ENCODE results near the gene PAN3.

The PAN3 gene

DNA sequence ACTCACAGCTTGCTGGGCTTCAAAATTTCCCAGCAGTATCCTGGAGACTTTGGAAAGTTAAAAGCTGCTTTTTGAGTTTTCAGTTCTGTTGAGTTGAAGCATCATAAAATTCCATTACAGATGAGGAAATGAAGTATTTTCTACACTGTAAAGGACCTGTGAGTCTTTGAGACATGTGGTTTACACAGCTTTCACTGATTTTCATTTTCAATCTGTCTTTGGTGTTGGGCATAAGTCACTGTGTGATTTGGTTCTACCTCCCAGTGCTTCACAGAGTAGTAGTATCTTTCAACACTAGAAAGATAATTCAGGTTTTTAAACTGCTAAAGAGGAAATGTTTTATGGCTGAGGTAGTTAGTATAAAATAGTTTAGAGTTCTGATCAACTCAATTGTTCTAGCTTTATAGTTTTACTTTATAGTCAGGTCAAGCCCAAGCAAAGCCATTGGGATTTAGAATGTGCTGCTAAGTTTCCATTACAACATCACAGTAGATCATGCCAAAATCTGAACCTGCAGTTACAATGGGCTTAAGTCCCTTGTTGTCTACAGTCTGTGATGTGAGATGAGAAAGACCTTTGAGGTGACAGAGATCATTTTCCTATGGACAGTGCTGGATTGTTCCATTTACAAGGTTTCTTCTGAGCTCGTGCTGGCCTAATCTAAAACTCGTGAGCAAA lies 195.0 kb downstream of the PAN3 start:
- Histone ChIP-seq H3K27ac (ENCODE audit: low read depth, low read length, severe bottlenecking) (no peak overlapping the region), H3K4me3 (ENCODE audit: extremely low read depth, insufficient read depth, low read length, poor library complexity, severe bottlenecking) (no peak overlapping the region), H3K9me3 (ENCODE audit: control insufficient read depth, low read length) (no peaks in the 10 kb centered on the region), H3K36me3 (ENCODE audit: control insufficient read depth, insufficient read depth, low read length) (peaks cover 60% of the 10 kb centered on the region), H3K4me1 (ENCODE audit: control insufficient read depth, insufficient read depth, low read length, poor library complexity, severe bottlenecking) (peaks cover 41% of the 10 kb centered on the region)
- 100% methylated on average over 1 of the region's 2 CpGs for whole genome bisulfite sequencing, 2 experiments (ENCODE audit: insufficient coverage in 2 of 2)

DNA sequence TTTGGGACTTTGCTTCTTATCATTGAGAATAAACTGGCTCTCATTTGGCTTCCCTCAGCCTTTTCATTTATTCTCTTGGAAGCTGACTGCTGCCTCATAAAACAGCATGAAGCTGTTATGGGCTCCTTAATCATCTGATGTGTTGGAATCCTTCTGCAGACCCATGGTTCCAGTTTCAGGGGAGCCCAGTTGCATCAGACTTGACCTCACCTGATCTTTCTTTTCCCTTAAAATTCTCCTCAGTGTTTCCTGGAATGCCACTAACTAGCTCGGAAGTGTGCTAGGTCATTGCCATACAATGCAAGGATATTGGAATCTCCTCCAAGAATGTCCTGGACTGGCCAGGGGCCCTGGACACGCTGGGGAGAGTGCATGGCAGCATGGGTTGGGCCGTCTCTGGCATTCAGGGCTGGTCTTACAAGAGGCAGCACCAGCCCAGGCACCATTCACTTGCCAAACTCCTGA lies 197.9 kb downstream of the PAN3 start:
- H3K4me1 ChIP-seq (ENCODE audit: control insufficient read depth, insufficient read depth, low read length, poor library complexity, severe bottlenecking): peaks cover 27% of the 10 kb centered on the region
- 90 to 100% methylated on average over 1 to 3 of the region's 3 CpGs for WGBS, 2 experiments (ENCODE audit: insufficient coverage in 2 of 2)
- peaks cover 69% of the 10 kb centered on the region for H3K36me3 ChIP-seq (ENCODE audit: control insufficient read depth, insufficient read depth, low read length)
- no peak overlapping the region for H3K4me3 ChIP-seq (ENCODE audit: extremely low read depth, insufficient read depth, low read length, poor library complexity, severe bottlenecking)
- no peaks in the 10 kb centered on the region for H3K9me3 ChIP-seq (ENCODE audit: control insufficient read depth, low read length)
- H3K27ac ChIP-seq (ENCODE audit: low read depth, low read length, severe bottlenecking): peak overlapping the region; percentile 64

DNA sequence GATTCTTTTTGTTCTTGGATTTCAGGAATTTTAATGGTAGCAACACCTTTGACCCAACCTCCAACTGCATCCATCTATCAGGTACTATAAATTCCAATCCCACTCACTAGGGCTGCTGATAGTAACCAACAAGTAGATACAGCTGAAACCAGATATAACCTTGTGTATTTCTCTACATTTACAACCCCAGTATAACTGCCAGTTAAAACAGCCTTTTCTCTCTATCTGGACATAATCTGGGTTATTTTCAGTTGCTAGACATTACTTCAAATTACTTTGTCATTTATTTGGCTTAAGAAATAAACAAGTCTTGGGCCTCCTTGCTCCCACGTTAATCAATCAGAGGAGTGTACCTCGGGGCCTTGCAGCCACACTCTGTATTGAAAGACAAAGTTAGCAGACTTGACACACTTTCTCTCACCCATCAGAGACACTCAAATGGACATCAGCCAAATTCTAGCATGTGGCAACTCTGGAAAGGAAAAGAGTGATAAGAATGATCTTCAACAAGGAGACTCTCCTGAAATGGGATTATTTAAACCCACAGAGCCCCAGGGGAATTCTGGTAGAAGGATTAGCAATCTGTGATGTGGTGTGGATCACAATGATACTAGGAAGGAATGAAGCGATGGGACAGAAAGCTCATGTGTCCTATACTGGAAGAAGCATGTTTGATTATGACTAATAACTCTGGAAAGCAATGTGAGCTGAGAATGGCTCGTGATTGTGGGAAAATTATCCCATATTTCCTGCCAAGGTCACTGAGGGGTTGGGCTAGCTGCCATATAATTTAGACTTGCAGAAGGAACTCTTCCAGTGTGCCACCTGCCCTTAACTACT lies 199.0 kb downstream of the PAN3 start:
- peak overlapping the region; percentile 10 for H3K27ac ChIP-seq (ENCODE audit: low read depth, low read length, severe bottlenecking)
- no peaks in the 10 kb centered on the region for H3K9me3 ChIP-seq (ENCODE audit: control insufficient read depth, low read length)
- H3K4me3 ChIP-seq (ENCODE audit: extremely low read depth, insufficient read depth, low read length, poor library complexity, severe bottlenecking): no peak overlapping the region
- WGBS, 2 experiments (ENCODE audit: insufficient coverage in 2 of 2): 93 to 100% methylated on average over 3 to 4 of the region's 4 CpGs
- peaks cover 31% of the 10 kb centered on the region for H3K4me1 ChIP-seq (ENCODE audit: control insufficient read depth, insufficient read depth, low read length, poor library complexity, severe bottlenecking)
- H3K36me3 ChIP-seq (ENCODE audit: control insufficient read depth, insufficient read depth, low read length): peaks cover 58% of the 10 kb centered on the region

DNA sequence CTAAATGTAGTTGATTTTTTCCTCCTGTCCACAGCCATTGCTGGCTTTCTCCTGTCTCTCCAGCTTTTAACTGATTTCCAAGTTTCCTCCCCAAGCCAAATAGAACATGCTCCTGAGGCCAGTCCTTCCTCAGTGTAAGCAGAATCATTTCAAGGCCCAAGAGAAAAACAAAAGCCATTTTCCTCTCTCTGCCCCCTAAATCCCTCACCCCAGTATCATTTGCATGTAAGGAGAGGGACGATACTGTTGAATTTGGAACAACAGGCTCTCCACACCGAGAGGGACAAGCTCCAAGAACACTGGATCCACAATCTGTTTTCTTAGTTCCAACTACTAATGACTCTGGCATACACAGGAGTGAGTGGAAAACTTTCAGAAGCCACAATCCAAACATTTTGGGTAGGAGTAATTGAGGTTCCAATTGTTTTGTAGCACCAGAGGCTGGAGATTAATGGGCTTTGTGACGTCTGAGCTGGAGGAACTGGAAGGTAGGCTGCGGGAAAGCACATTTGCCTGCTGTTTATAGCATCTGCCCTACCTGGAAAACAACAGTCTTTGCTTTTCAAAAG lies 199.7 kb downstream of the PAN3 start:
- Histone ChIP-seq H3K4me3 (ENCODE audit: extremely low read depth, insufficient read depth, low read length, poor library complexity, severe bottlenecking) (no peak overlapping the region), H3K36me3 (ENCODE audit: control insufficient read depth, insufficient read depth, low read length) (peaks cover 51% of the 10 kb centered on the region), H3K4me1 (ENCODE audit: control insufficient read depth, insufficient read depth, low read length, poor library complexity, severe bottlenecking) (peaks cover 31% of the 10 kb centered on the region), H3K27ac (ENCODE audit: low read depth, low read length, severe bottlenecking) (peak overlapping the region; percentile 10), H3K9me3 (ENCODE audit: control insufficient read depth, low read length) (no peaks in the 10 kb centered on the region)
- whole genome bisulfite sequencing, 2 experiments (ENCODE audit: insufficient coverage in 2 of 2): 85 to 86% methylated on average over 1 to 2 of the region's 4 CpGs

DNA sequence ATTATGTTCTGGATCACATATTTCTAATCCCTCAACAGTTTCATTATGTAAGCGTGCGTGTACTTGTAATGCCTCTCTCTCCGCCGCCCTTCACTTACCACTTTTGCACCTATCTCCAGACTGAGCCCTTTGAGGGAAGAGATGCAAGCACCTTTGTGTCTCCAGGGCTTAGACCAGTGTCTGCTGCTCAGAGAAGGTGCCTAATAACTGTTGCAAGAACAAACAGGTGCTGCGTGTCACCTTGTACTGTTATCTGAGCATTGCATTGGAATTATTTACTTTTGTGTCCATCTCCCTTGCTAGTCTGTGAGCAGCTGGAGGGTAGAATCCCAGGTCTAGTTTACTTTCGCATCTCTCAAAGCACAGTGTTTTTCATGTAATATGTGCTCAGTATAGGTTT lies 200.4 kb downstream of the PAN3 start:
- Histone ChIP-seq H3K36me3 (ENCODE audit: control insufficient read depth, insufficient read depth, low read length) (peaks cover 47% of the 10 kb centered on the region), H3K9me3 (ENCODE audit: control insufficient read depth, low read length) (no peaks in the 10 kb centered on the region), H3K4me1 (ENCODE audit: control insufficient read depth, insufficient read depth, low read length, poor library complexity, severe bottlenecking) (peaks cover 31% of the 10 kb centered on the region), H3K27ac (ENCODE audit: low read depth, low read length, severe bottlenecking) (no peak overlapping the region), H3K4me3 (ENCODE audit: extremely low read depth, insufficient read depth, low read length, poor library complexity, severe bottlenecking) (no peak overlapping the region)
- WGBS, 2 experiments (ENCODE audit: insufficient coverage in 2 of 2): 100% methylated on average over 4 of the region's 6 CpGs

DNA sequence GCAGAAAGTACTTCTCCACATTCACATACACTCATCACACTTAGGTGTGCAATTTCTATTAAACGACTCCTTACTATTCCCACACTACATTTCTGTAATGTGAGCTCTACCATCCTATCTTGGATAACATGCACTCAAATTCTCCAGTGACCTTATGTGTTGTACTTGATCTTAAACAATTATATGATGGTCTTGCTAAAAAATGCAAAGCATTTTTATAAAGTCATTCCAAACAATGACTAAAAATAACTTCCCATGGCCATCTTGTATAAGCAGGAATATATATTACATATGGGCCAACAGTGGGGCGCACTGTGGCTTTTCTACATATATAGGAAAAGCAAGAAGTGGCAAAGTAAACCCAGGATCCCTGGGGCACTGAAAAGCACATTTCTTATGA lies 201.1 kb downstream of the PAN3 start:
- Histone ChIP-seq H3K9me3 (ENCODE audit: control insufficient read depth, low read length) (no peaks in the 10 kb centered on the region), H3K36me3 (ENCODE audit: control insufficient read depth, insufficient read depth, low read length) (peaks cover 41% of the 10 kb centered on the region), H3K27ac (ENCODE audit: low read depth, low read length, severe bottlenecking) (no peak overlapping the region), H3K4me3 (ENCODE audit: extremely low read depth, insufficient read depth, low read length, poor library complexity, severe bottlenecking) (no peak overlapping the region), H3K4me1 (ENCODE audit: control insufficient read depth, insufficient read depth, low read length, poor library complexity, severe bottlenecking) (peaks cover 26% of the 10 kb centered on the region)
- 100% methylated on average over 1 of the region's 2 CpGs; no CpG with 5 or more reads in 1 of the 2 experiments for WGBS, 2 experiments (ENCODE audit: insufficient coverage in 2 of 2)

DNA sequence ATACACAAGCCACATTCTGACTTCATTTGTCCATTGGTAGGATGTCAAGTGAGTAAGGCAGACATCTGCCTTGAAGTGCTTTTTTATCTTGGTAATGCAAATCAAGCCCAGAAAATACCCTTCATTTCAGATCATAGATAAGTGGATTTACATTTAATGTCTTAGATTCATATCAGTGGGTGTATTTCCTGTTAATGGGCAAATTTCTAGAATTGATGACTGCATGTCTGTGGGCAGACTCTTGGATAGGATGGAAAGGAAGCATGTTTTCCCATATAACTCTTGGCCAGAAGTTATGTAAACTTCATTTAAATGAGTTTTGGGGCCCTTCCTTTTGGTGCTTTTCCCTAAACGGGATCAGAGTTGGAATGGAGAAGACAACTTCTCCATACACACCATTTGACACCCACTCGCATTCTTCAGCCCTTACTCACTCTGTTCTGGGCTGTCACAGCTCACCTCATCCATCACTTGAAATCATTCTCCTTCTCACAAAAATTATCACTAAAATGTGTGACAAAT lies 202.0 kb downstream of the PAN3 start:
- Histone ChIP-seq H3K9me3 (ENCODE audit: control insufficient read depth, low read length) (no peaks in the 10 kb centered on the region), H3K27ac (ENCODE audit: low read depth, low read length, severe bottlenecking) (peak overlapping the region; percentile 74), H3K36me3 (ENCODE audit: control insufficient read depth, insufficient read depth, low read length) (peaks cover 41% of the 10 kb centered on the region), H3K4me3 (ENCODE audit: extremely low read depth, insufficient read depth, low read length, poor library complexity, severe bottlenecking) (no peak overlapping the region), H3K4me1 (ENCODE audit: control insufficient read depth, insufficient read depth, low read length, poor library complexity, severe bottlenecking) (peaks cover 24% of the 10 kb centered on the region)
- 80 to 100% methylated on average over 1 to 2 of the region's 2 CpGs for WGBS, 2 experiments (ENCODE audit: insufficient coverage in 2 of 2)

DNA sequence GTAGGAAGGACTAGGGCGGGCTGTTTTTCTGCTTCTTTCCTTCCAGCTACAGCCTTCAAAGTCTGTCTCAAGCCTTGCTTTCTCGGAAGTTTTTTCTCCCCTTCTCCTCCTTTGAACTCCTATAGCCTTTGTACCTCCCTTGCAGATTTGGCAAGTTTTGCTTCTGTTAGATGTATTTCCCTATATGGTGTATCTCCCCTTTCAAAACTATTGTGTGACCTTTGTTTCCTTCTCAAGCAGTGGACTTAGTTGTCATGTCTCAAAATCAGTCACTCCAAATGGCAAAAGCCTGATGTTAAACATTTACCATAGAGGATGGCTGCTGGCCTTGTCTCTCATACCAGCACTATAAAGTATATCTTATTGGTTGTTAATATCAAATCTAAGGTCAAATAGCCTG lies 203.9 kb downstream of the PAN3 start:
- Histone ChIP-seq H3K9me3 (ENCODE audit: control insufficient read depth, low read length) (no peaks in the 10 kb centered on the region), H3K4me3 (ENCODE audit: extremely low read depth, insufficient read depth, low read length, poor library complexity, severe bottlenecking) (no peak overlapping the region)
- WGBS, 2 experiments (ENCODE audit: insufficient coverage in 2 of 2): 80% methylated on average over 1 of the region's 2 CpGs; no CpG with 5 or more reads in 1 of the 2 experiments

DNA sequence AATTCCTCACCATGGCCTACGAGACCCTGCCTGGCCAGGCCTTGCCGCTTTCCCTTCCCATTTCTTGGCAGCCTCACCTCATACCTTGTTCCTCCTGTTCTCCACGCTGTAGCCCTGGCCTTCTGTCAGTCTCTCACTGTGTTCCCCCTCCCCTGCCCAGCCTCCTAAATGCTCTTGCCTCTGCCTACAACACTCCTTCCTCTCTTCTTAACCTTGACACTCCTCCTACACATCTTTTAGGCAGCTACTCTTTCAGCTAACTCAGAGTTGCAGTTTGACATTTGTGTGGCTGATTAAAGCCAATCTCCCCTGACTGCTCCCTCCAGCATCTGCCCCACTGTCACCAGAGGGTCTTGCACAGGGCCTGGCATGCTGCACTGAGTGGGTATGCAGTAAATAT lies 205.8 kb downstream of the PAN3 start:
- H3K27ac ChIP-seq (ENCODE audit: low read depth, low read length, severe bottlenecking): peak overlapping the region; percentile 3
- H3K4me1 ChIP-seq (ENCODE audit: control insufficient read depth, insufficient read depth, low read length, poor library complexity, severe bottlenecking): peaks cover 33% of the 10 kb centered on the region
- no peaks in the 10 kb centered on the region for H3K9me3 ChIP-seq (ENCODE audit: control insufficient read depth, low read length)
- WGBS, 2 experiments (ENCODE audit: insufficient coverage in 2 of 2): 67 to 91% methylated on average over 1 to 3 of the region's 3 CpGs
- peaks cover 19% of the 10 kb centered on the region for H3K36me3 ChIP-seq (ENCODE audit: control insufficient read depth, insufficient read depth, low read length)
- no peak overlapping the region for H3K4me3 ChIP-seq (ENCODE audit: extremely low read depth, insufficient read depth, low read length, poor library complexity, severe bottlenecking)

More for the DNA sequence above, 203.9 kb downstream of the PAN3 start:
- peak overlapping the region; percentile 60 for H3K27ac ChIP-seq (ENCODE audit: low read depth, low read length, severe bottlenecking)
- H3K36me3 ChIP-seq (ENCODE audit: control insufficient read depth, insufficient read depth, low read length): peaks cover 37% of the 10 kb centered on the region
- H3K4me1 ChIP-seq (ENCODE audit: control insufficient read depth, insufficient read depth, low read length, poor library complexity, severe bottlenecking): peaks cover 20% of the 10 kb centered on the region
